ENCODE results near the gene TNFRSF8. TPM values are rescaled to one million over a fixed set of nuclear protein-coding genes. Genes with fewer than 3 reads are reported as not detected.
"Not testable (repeated sequence)": the region's sequence is repeated elsewhere in the genome, so short reads cannot be mapped to it uniquely, and the experiment has no call there.

TNFRSF8 gene
- total RNA-seq, 1 donor from 2014 or later, result not detected

- peaks cover 18% of the 10 kb centered on the region for H3K4me1 Mint-ChIP-seq
- DNase-seq (ENCODE audit: low read depth, low spot score), result no peak
- no peaks in the 10 kb centered on the region for H3K27me3 Mint-ChIP-seq (ENCODE audit: low read depth)
- no peak overlapping the region for H3K4me3 Mint-ChIP-seq
- H3K36me3 Mint-ChIP-seq (ENCODE audit: low read depth), result no peaks in the 10 kb centered on the region
- no peak for TF ChIP-seq CTCF (conservative IDR thresholded peaks at IDR 0.05)
- no peak overlapping the region for H3K27ac Mint-ChIP-seq (ENCODE audit: unreplicated experiment)
- H3K9me3 Mint-ChIP-seq, result no peaks in the 10 kb centered on the region
Observed at GRCh38 chr1:12040457-12041051, 22.5 kb upstream of the TNFRSF8 start.

- H3K4me3 Mint-ChIP-seq; H3K27me3 Mint-ChIP-seq (ENCODE audit: low read depth); H3K27ac Mint-ChIP-seq (ENCODE audit: unreplicated experiment); H3K36me3 Mint-ChIP-seq (ENCODE audit: low read depth); H3K9me3 Mint-ChIP-seq; DNase-seq (ENCODE audit: low read depth, low spot score); H3K4me1 Mint-ChIP-seq: not testable (repeated sequence)
Observed at GRCh38 chr1:12044187-12044877, 18.8 kb upstream of the TNFRSF8 start.

DNA sequence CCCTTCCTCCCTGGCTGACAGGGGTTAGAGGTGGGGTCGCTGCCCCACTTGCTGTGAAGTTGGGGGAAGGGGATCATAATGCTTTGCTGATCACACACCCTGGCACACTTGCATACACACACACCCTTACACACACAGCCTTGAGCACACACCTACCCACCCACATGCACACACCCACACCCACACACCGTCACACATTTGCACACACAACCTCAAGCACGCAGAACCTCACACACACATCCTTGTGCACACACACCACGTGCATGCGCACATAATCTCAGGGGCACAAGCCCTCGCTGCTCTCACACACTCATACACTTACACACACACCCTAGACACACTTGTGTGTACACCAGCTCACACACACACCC is 16.4 kb upstream of the TNFRSF8 start:
- Mint-ChIP-seq H3K36me3 (ENCODE audit: low read depth) (no peaks in the 10 kb centered on the region), H3K4me3 (no peak overlapping the region), H3K27ac (ENCODE audit: unreplicated experiment) (no peak overlapping the region), H3K9me3 (no peaks in the 10 kb centered on the region), H3K4me1 (peaks cover 4% of the 10 kb centered on the region), H3K27me3 (ENCODE audit: low read depth) (no peaks in the 10 kb centered on the region)
- TF ChIP-seq CTCF (conservative IDR thresholded peaks at IDR 0.05), result no peak
- DNase-seq (ENCODE audit: low read depth, low spot score), result no peak

DNA sequence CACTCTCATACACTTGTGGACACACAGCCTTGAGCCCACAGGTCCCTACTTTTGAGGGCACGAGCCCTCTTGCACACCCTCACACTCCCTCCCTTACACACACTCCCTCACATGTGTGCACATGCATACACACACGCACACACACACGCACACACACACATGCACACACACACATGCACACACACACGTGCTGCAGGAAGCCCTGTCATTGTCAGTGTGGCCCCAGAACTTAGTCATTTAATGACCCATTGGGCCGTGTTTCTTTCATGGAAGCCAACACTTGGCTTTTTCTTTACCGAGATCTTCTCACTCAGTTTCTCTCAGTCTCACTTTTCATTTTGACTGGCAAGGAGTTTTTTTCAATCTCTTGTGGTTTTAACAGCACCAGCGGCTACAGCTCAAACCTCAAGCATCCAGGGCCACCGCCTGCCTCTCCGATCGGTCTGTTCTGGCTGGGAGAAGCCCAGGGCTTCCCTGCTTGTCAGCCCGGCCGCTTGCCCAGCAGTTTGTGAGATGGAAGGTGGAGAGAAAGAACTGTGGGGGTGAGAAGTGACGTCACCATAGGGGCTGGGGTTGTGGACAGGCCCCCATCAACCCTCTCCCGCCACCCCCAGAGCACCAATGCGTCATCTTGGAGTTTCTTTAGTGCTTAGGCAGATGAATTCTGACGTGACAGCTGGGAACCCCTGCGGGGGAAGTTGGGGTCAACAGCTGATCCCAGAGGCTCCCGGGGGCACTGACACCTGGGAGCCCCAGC is 15.8 kb upstream of the TNFRSF8 start:
- Mint-ChIP-seq H3K4me1 (peaks cover 10% of the 10 kb centered on the region), H3K27ac (ENCODE audit: unreplicated experiment) (no peak overlapping the region), H3K36me3 (ENCODE audit: low read depth) (no peaks in the 10 kb centered on the region), H3K4me3 (no peak overlapping the region), H3K27me3 (ENCODE audit: low read depth) (no peaks in the 10 kb centered on the region), H3K9me3 (no peaks in the 10 kb centered on the region)
- TF ChIP-seq CTCF (conservative IDR thresholded peaks at IDR 0.05), result no peak
- no peak for DNase-seq (ENCODE audit: low read depth, low spot score)

DNA sequence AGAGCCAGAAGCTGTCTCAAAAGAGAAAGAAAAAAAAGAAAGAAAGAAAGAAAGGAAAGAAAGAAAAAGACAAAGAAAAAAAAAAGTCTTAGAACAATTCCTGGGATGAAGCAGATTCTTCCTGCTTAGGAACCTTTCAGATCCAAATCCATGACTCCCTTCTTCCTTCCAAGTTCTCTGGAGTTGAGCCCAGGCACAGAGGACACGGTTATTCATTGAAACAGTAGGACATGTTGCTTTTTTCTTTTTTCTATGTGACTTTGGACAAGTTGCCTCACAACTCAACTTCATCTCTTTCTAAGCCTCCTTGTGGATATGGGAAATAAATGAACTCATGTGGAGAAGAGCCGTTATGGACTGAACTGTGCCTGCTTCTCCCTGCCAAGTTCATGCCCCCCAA is 14.7 kb upstream of the TNFRSF8 start:
- no peak overlapping the region for H3K27ac Mint-ChIP-seq (ENCODE audit: unreplicated experiment)
- H3K4me1 Mint-ChIP-seq, result peaks cover 15% of the 10 kb centered on the region
- no peaks in the 10 kb centered on the region for H3K27me3 Mint-ChIP-seq (ENCODE audit: low read depth)
- H3K36me3 Mint-ChIP-seq (ENCODE audit: low read depth), result no peaks in the 10 kb centered on the region
- no peak overlapping the region for H3K4me3 Mint-ChIP-seq
- no peak for TF ChIP-seq CTCF (conservative IDR thresholded peaks at IDR 0.05)
- no peaks in the 10 kb centered on the region for H3K9me3 Mint-ChIP-seq
- no peak for DNase-seq (ENCODE audit: low read depth, low spot score)

DNA sequence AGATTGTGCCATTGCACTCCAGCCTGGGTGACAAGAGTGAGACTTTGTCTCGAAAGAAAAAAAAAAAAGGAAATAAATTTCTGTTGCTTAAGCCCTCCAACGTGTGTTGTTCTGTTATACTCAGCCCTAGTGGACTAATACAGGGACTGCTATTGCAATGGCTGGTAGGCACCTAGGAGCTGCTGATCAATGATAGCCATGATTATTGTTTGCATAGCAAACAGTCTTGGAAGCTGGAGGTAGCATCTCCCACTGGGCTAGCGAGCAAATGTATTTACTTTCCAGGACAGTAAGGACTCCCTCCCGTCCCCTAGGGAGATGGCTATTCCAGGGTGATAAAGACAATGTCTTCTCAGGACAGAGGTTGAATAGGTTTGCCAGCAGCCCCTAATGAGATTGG is 13.5 kb upstream of the TNFRSF8 start:
- Mint-ChIP-seq H3K4me3 (no peak overlapping the region), H3K27ac (ENCODE audit: unreplicated experiment) (no peak overlapping the region), H3K4me1 (peaks cover 21% of the 10 kb centered on the region), H3K36me3 (ENCODE audit: low read depth) (no peaks in the 10 kb centered on the region), H3K27me3 (ENCODE audit: low read depth) (no peaks in the 10 kb centered on the region), H3K9me3 (no peaks in the 10 kb centered on the region)
- TF ChIP-seq CTCF (conservative IDR thresholded peaks at IDR 0.05), result peak; percentile 34
- no peak for DNase-seq (ENCODE audit: low read depth, low spot score)
